CD4-positive, alpha-beta T cell treated with Interferon gamma for 1 hour (primary cell): ENCODE measurements around the gene CPNE5.
"Not testable (repeated sequence)": the region's sequence is repeated elsewhere in the genome, so short reads cannot be mapped to it uniquely, and the experiment has no call there.

Experiments
- DNase-seq: peaks from one replicate; pipeline ENCODE4 v3.0.0-alpha.2; 2020

Gene CPNE5

DNA sequence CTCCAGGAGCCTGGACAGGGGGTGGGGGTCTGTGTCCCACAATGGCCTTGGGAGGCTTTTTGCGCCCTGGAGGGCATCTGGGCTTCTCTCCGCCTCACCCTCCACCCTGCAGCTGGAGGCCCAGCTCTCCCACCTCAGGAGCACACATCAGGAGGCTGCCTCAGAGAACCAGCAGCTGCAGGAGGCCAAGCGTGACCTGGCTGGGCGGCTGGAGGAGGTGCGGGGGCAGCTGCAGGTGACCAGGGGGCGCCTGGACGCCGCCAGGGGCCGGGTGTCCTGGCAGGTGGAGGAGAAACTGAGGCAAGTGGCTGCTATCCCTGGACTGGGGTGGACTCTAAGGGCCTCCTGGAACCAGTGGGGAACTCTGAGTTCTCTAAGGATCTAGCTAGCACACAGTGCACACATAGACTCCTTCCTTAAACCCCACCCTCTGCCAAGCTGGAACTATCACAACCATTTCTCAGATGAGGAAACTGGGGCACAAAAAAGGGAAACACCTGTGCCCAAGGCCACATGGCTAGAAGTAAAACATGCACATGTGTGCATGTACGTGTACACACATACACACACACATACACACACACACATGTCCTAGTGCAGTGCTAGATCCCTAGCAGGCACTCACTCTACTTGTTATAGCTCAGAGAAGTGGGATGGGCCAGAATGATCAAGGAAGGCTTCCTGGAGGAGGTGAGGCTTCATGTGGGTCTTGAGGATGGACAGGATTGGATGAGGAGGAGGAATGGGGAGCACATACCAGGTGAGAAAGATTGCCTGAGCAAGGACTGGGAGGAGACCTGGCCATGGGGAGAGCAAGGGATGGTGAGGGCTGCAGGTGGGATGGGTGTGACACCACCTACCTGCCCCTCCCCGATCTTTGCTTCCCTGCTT, 118.7 kb downstream of the CPNE5 start:
- no peak for DNase-seq

DNA sequence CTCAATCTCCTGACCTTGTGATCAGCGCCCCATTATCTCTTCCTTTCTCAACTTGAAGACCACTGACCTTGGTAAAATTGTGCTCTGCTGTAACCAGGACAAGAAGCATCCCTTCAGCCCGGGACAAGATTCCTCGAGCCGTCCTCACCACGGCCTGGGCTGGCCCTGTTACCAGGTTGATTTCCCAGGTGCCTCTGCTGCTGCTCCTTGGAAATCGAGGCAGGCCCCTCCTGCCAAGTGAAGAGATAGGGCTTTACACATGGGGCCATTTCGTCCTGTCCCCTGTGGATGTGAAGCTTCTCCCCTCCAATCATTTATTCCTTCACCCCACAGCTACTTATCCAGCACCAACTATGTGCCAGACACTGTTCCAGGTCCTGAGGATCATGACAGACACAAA, 120.1 kb downstream of the CPNE5 start:
- DNase-seq, result no peak

DNA sequence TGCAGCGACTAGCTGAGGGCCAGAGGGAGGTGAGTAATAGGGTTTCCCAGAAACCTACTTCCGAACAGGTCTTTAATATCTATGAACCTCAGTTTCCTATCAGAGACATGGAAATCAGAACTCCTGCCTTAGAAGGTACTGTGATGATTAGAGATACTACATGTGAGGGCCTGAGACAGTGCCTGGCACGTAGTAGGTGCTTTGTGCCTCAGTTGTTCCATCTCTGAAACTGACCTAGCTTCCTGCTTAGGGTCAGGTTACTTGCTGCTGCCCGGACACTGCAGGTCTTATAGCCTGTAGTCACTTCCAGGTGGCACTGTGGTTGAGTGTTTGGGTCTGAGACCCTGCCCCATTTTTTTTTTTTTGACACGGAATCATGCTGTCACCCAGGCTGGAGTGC, 120.7 kb downstream of the CPNE5 start:
- DNase-seq, result no peak

DNA sequence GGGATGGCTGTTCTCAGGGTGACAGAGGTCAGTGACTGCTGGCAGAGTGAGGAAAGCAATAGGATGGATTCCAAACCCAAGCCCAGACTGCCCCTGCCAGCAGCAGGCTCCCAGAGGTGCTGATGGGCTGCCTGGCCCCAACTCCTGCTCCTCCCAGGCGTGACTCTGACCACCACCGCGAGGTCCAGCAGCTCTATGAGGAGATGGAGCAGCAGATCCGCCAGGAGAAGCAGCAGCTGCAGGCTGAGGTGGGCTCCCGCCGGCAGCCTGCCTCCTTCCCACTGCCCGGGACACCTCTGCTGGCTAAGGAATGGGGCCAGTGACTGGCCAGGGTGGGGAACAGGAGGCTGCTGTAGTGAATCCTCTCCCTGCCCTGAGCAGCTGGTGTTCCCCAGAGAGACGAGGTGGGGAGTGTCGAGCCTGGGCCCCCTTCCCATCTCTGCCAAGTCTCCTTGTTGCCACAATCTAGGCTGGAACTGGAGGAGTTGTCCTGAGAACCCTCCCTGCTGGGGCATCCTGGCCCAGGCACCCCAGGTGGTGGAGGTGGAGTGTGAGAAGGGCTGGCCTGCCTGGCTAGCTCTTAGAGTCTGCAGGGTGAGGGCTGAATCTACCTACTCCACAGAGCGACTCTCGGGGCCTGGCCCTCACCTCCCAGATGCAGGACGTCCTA, 121.2 kb downstream of the CPNE5 start:
- DNase-seq, result no peak

DNA sequence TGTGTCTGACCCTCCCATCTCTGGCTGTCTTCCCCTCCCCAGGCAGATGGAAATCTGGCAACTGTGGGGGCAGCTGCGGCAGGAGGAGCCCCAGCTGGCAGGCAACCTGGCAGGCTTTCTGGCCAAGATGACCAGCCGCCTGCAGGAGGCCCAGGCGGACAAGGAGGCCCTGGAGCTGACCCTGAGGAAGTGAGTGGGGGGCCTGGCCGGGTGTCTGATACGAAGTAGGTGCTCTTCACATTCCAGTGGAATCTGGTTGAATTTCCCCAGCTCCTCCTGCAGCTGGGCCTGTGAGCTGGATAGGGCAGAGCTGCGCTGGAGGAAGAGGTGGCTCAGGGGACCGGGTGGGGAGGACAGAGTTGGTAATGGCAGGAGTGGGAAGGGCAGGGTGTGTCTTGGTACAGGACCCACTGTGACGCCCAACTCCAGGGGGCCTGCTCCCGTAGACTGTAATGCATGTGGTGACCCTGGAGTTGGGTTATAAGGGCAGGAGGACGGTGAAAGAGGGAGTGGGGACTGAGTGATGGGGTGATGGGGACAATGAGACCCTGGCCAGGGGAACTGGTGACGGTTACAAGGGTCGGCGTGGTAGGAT, 121.9 kb downstream of the CPNE5 start:
- no peak for DNase-seq

DNA sequence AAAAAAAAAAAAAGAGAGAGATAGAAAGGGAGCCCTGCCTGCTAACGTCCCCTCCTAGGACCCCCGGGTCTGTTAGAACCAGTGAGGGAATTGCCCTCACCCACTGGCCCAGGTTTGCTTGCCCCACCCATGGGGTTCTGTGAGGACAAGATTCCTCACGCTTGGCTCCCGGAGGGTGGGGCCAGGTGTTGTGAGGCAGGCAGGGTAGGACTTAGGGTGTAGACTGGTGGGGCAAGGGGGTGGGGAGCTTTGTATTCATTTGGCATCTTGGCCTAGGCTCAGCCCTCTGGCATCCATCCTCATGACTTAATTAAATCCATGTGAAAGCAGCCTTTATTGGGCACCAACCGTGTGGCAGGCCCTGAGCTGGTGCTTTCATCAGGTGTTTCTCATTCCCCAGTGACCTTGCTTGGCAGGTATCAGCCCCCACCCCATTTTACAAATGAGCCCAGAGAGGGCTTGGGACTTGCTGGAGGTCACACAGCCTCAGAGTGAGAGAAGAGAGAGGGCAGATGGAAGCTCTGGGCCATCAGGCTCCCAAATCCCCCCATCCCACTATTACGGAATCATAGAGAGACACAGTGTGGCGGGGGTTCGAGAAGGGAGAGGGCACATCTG, 122.7 kb downstream of the CPNE5 start:
- DNase-seq, result no peak

DNA sequence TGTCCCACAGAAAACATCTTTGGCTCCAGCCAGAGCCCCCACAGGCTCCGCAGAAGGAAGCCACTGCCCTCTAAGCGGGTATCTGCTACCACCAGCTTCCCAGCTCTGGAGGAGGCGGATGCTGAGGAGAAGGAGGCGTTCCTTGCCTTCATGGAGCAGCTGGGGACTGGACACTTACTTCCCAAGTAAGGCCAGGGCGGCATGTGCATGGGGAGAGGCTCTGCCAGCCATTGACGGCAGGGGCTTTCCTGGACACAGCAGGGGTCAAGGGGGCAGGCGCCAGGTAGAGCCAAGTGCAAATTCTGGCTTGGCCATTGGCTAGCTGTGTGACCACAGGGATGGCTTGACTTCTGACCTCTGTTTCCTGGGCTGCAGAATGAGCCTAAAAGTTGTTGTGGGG, 123.8 kb downstream of the CPNE5 start:
- no peak for DNase-seq

DNA sequence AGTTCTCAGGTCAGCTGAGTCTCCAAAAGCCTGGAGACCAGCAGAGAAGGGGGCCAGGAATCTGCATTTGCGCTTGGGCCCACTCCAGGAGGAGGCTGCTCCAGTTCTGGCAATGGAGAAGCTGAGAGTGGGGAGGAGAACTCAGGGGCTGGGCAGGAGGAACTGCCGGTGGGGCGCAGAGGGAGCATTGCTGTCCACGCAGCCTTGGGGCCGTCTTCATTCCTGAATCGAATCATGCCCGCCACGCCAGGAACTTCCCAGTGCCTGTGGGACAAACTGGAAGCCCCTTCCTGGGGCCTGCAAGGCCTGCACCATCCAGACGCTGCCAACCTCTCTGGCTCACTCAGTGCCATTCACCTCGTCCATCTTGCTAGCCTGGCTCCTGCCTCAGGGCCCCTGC, 124.7 kb downstream of the CPNE5 start:
- DNase-seq, result no peak

DNA sequence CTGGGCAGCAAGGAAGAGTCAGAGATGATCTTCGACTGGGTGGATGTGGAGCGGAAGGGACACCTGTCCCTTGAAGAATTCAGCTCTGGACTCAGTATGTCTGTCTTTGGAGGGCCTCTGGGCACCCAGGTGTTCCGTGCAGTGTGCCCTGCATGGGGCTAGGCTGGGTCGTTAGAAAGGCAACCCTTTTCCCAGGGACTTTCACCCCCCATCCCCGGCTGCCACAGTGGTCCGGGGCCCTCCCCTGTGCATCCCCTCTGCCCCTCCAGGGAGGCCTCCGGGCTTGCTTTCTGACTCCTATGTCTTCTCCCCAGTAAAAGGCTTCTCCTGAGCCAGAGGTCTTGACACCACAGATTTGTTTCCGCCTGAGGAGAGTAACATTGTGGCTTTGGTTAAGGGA, 125.4 kb downstream of the CPNE5 start:
- no peak for DNase-seq

DNA sequence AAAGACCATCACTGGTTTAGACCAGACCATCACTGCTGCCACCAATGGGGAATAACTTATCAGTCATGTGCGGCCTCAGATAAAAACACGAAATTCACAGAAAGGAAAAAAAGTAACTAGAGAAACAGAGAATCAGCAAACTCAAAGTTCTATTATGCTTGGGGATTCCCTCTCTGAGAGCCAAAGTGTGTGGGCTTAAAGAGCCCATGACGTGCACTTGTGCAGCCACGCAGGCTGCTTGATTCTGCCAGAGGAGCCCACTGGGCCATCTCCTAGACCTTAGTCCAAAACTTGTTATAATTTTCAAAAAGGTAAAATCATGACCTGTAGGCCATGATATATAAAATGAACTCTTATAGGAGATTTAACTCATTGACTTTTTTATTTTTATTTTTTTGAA, 126.4 kb downstream of the CPNE5 start:
- DNase-seq, result no peak

DNA sequence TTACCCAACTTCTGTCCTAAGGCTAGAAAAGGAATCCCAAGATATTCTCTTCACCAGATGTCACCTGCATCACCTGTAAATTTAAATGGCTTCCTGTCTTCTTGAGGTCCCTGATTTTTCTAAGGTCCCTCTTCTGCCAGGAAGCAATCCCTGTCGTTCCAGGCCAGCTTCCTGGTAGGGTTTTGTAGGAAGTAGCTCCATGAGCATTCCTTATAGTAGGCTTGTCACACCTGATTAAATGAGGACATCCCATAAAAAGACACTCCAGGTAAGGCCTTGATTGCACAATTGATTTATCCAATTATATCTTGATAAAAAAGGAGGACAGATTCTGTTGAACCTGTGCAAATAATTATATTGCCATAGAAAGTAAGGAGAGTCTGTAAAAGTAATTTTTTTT, 132.9 kb downstream of the CPNE5 start:
- DNase-seq, result no peak

DNA sequence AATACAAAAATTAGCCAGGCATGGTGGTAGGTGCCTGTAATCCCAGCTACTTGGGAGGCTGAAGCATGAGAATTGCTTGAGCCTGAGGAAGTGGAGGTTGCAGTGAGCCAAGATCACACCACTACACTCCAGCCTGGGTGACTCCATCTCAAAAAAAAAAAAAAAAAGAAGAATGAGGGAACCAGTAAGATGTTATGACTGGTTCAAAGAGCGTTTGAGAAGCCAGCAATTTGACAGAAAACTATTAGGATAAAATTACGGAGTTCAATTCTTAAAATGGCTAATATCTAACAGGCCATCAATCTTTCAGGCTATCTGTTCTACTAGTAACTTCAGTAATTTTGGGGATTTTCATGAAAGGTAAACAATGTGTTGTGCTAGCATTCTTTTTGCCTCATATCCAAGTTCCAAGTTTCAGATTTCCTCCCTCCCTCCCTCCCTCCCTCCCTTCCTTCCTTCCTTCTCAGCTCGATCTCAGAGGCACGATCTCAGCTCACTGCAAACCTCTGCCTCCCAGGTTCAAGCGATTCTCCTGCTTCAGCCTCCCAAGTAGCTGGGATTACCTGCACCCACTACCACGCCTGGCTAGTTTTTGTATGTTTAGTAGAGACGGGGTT, 134.2 kb downstream of the CPNE5 start:
- DNase-seq, result not testable (repeated sequence)

DNA sequence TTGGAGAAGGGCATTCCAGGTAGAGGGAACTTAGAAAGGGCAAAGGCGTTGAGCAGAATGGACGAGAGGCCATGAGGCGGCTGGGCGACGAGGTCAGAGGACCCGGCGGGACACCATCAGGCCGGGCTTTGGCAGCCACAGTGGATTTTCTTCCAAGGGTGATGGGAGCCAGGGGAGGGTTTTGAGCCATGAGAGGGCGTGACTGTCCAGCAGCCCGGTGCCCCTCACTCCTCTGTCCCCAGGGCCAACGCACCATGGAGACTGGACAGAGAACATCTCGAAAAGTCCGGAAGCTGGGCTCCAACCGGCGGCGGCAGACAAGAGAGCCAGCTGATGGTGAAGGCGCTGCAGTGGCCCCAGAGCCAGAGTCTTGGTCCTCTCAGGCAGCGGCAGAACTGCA, 135.3 kb downstream of the CPNE5 start:
- no peak for DNase-seq

DNA sequence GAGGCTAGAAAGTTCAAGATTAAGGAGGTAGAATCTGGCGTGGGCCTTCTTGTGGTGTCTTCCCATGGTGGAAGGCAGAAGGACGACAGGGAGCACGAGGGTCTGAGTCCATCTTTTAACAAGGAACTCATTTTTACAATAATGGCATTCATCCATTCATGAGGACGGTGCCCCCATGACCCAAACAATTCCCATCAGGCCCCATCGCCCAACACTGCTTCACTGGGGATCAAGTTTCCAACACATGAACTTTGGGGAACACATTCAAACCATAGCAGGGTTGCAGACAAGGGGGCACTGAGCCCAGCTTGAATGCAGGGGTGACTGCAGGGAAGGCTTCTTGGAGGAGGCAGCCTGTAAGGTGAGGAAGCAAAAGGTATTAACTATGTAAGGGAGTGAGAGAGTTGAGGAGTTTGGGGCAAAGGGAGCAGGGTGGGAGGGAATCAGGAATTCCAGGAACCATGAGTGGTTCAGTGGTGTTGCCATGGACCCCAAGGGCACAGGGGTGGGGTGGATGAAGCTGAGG, 136.1 kb downstream of the CPNE5 start:
- no peak for DNase-seq

DNA sequence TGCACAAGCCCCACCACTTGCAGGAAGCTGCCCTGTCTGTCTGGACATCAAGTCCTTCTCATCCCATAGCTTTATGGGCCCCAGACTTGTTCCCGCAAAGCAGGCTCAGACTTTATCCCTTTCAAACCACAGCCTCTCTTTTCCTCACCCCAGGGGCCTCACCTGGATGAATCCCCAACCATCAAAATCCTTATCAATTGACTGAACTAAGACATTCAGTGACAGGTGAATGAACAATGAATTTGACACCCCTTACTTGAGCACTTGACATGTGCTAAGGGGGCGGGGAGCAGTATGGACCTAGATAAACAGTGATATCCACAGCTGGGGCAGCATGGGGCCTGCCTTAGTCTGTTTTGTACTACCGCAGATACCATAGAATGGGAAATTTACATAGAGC, 136.6 kb downstream of the CPNE5 start:
- DNase-seq, result no peak

DNA sequence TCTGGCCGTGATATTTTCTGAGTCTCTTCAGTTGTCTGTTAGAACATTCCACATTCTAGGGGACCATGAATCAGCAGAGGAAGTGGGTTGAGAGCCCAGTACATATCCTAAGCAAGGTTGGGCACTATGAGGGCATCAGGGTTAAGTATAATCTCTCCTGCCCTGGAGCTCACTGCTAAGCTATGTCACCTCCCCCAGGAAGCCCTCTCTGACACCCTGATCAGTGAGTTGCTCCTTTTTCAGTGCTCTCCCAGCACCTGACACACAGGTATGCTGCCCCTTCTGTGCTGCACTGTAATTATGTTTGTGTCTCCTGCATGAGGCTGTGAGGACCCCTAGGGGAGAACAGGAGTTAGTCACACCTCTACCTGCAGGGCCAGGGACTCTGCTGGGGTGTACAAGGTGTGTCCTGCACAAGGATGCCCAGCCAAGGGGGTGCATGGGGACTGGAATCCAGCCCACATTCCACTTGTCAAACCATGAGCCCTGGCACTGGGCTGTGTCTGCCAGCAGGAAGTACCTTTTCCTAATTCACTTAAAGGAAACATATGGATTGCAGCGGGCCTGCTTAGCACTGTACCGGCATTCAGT, 137.7 kb downstream of the CPNE5 start:
- DNase-seq, result no peak

DNA sequence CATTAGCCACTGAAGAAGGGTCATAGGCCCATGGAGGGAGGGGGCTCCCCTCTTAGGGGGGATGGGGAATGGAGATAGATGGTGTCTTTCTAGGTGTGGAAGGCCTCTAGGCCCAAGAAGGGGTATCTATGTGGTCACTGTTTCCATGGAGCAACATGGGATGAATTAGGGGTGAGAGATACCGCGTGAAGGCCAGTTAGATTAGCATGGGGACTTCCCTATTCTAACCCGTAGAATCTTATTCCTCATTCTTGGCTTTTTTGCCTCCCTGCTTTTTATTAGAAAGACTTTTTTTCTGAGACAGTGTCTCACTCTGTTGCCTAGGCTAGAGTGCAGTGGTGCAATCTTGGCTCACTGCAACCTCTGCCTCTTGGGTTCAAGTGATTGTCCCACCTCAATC, 138.4 kb downstream of the CPNE5 start:
- no peak for DNase-seq

DNA sequence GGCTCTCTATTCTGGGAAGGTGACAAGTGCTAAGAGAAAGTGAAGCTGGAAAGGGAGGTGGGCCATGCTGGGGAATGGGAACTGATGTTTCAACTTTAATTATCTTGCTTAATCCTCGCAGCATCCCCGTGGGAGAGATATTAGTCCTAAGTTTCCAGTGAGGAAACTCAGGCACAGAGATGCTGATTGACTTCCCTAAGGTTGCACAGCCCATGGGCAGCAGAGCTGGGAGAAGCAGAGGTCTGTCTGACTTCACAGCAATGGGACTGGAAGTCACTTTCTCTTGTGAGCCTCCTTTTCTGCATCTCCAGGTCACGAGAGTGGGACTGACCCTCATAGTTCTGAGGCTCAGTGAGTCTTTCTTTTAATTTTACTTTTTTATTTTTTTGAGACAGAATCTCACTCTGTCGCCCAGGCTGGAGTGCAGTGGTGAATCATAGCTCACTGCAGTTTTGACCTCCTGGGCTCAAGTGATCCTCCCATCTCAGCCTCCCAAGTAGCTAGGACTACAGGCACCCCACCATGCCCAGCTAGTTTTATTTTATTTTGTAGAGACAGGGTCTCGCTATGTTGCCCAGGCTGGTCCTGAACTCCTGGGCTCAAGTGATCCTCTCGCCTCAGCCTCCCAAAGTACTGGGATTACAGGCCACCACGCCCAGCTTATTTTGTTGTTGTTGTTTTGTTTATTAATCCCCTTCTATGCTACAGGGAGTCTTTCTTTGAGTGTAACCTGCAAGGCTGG, 139.0 kb downstream of the CPNE5 start:
- DNase-seq, result no peak

DNA sequence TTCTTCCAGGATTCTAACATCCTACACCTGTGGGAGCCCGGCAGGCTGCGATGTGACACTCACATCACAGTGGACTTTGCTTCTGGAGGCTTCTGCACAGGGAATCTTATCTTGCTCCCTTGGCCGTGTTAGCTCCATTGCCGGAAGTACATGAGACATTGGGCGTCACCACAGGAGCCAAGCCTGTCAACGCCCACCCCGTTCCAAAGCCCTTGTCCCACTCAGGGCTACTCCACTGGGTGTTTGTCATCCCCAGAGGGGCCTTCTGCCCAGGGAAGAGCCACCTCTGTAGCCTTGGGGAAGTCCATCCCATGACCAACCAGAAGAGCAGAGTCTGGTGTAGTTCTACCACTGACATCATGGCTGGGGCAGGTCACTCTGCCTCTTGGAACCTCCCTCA, 139.9 kb downstream of the CPNE5 start:
- no peak for DNase-seq

DNA sequence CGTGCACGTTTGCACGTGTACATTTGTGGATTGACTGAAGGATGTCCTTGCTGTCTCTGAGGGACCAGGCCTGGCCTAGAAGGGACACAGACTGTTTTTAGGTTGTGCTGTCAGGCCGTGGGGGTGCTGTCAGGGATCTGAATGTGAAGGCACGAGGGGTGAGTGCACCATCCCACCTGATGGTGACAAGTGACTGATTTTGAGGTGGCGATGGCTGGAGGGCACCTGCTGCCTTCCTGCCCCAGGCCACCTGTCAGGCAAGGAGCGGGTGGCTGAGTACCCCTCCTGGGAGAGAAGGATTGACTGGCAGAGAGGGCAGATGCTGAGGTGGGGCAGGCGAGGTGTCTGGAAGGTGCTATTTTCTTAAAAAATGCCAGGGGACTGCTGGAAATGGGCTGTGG, 140.4 kb downstream of the CPNE5 start:
- no peak for DNase-seq

DNA sequence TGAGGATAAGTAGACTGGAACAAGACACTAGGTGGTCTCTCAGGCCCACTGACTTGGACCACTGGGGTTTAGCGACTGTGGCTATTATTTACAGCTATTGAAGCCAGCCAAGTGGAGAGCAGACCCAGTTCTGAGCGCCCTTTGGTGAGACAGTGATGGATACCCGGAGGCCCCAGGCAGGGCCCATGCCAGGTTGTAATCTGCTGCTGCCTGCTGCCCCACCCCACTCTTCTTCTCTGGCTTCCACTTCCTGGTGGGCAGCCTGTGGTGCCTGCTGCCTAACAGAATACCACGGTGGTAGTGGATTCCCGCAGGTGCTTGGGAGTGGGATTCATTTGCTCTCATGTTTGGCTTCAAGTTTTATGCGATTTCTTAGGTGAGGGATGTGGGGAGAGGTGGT, 141.0 kb downstream of the CPNE5 start:
- DNase-seq, result no peak

DNA sequence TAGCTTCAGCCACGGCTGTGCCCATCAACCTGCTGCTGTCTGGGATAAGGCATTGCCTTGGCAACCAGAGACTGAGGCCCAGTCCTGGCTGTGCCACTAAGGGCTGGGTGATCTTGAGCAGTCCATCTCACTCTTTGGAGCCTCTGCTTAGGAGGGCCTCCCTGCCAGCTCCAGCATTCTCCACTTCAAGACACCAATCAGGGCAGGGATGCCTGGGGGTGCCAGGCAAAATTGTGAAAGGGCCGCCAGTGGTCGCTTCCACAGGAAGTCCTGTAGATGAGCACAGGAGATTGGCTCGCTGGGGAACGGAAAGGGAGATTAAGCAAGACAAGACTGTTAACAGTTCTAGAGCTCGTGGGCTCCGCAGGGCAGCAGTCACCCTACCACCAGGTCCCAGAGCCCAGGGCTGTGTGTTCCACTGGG, 141.8 kb downstream of the CPNE5 start, which contains the start of gene RAB44:
TSS of gene RAB44 (plus strand) at position 346 of the 423 bp plus-strand sequence. CDS start 6,410 bp downstream, outside the sequence.
- DNase-seq, result no peak
